Activated gamma-delta T cell treated with Interleukin-2 at 50 U/mL for 16 hours (primary cell): ENCODE data around the gene FAM98B.

Experiments used
- DNase-seq: peaks from one replicate; pipeline ENCODE4 v3.0.0-alpha.2; 2020

FAM98B gene

DNA sequence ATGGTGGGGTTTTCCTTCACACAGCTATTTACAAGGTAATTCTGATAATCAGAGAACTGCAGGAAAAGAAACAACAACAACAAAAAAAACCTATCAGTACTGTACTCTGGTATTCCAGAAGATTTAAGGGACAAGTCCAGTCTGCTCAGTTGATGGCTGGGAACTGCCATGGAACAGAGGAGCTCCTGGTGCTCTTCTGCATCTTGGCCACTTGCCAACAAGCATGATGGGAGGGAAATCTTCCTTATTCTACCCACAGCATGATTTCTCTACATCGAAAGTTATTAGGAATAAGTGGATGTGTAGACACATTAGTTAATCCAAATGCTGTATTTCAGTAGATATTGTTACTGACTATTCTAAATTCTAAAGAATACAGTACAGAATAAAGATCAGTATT lies 59.0 kb downstream of the FAM98B start:
- no peak for DNase-seq

DNA sequence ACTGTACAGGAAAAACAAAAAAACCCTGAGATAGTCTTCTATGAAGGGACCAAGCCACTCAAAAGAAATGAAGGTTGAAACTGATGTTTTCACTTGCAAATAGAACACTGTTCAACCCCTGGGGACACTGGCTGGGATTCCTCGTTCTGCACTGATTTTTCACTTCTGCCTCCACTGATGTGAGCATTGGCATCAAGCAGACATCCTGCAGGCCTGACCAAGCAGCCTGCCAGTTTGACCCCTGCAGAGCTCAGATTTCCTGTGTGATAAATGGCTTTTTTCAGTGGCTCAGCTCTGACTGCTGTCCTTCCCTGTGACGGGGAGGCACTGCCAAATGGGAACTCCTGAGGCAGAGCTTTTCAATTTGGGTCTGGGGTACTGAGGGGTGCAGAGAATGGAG lies 60.7 kb downstream of the FAM98B start:
- DNase-seq = no peak

GRCh38 chr15:38516626-38517025 lies 62.7 kb downstream of the FAM98B start:
- no peak for DNase-seq

DNA sequence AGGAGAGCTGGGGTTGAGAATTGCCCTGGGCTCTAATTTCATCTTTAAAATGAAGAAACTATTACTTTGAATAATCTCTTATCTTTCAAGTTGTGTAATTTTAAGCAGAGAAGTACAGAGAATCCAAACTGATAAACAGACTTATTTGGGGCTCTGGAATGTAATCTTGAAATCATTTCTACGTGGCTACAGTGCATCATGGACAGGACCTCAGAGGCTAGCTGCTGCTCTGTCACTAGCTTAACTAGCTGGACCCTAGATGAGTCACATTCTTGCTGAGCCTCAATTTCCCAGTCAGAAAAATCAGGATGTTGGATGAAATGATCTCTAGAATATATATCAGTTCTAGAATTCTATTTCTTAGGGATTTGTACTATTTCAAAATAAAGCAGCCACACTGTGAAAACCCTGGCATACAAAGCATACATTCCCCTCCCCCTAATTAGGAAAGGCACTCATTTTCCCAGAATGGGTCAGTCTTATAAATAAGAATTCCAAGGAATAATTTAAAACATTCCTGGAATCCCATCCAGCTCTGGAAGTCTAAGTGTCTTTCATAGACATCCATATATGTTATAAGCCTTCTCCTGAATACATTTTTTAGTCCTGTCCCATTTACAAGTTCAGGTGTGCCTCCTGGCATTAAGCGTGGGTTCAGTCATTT lies 63.5 kb downstream of the FAM98B start:
- DNase-seq = no peak

GRCh38 chr15:38518084-38518483 lies 64.2 kb downstream of the FAM98B start:
- no peak for DNase-seq

DNA sequence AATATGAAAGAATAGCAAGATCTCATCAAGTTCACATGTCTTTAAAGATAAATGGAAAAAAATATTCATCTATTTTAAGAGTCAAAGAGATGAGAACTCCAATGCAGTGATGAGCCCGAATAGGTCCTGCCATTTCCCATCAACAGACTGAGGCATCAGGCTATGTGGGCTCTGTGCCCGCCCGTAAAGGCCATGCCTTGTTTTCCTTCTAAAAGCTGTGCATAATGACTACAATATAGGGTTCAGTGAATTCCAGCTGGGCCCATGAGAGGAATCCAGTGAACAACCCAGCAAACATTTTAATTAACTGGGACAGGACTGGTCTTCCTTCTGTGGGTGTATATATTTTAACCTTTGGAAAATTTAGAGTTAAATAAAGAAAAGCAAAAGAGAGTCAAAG lies 66.1 kb downstream of the FAM98B start:
- no peak for DNase-seq

DNA sequence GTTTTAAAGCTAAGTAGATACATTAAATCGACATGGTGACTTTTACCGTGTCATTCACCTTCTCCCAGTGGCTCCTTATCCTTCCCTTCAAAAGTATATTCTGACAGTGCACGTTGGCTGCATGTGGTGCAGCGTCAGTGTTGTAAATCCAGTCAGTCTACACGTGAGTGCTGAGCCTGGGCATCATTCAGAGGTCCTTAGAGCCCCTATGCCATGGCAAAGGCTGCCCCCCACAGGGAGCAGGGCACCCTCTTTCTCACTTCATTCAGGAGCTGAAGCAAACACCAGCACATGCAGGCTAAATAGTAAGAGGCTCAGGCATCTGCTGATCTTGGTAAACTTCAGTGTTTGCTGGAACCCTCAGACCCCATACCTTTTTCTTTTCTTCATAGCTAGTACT lies 67.4 kb downstream of the FAM98B start:
- no peak for DNase-seq

GRCh38 chr15:38522922-38523321 lies 69.0 kb downstream of the FAM98B start:
- no peak for DNase-seq

DNA sequence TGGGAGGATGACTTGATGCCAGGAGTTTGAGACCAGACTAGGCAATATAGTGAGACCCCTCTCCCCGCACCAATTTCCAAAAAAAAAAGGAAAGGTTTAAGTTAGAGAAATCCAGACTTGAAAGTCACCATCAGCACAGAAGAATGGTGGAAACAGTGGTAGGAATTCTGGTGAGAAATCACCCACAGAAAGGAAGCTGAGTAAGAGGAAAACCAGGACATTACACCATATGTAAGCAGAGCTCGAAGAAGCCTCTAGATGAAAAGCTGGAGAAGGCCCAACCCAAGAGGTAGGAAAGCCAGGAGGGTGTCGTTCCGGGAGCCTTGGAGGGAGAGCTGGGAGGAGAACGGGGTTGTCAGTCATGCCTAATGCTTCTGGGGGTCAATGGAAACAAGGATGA lies 70.2 kb downstream of the FAM98B start:
- DNase-seq = no peak

DNA sequence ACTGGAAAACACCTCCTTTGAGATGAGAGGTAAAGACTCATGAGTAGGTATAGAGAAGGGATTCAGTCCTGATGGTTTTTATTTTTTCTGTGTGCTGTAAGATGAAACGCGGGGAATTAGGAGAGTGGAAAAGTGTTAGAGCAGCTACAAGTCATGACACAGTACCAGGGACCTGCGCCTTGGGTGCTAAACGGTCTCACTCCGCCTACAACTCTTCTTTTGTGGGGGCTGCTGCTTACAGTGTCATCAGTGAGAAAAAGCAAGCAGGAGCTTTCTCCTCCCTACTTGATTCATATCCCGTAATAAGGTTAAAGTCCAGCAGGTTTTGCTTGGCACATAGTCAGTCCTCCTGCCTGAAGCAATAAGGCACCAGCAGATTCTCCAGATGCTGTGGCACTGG lies 71.6 kb downstream of the FAM98B start:
- DNase-seq = no peak

- no peak for DNase-seq
These were observed 72.2 kb downstream of the FAM98B start for GRCh38 chr15:38526158-38526557.

GRCh38 chr15:38528294-38528693 lies 74.4 kb downstream of the FAM98B start:
- DNase-seq = no peak

GRCh38 chr15:38530113-38530512 lies 76.2 kb downstream of the FAM98B start:
- DNase-seq = no peak

GRCh38 chr15:38531509-38531908 lies 77.6 kb downstream of the FAM98B start:
- no peak for DNase-seq

GRCh38 chr15:38532728-38533127 lies 78.8 kb downstream of the FAM98B start:
- DNase-seq = no peak

DNA sequence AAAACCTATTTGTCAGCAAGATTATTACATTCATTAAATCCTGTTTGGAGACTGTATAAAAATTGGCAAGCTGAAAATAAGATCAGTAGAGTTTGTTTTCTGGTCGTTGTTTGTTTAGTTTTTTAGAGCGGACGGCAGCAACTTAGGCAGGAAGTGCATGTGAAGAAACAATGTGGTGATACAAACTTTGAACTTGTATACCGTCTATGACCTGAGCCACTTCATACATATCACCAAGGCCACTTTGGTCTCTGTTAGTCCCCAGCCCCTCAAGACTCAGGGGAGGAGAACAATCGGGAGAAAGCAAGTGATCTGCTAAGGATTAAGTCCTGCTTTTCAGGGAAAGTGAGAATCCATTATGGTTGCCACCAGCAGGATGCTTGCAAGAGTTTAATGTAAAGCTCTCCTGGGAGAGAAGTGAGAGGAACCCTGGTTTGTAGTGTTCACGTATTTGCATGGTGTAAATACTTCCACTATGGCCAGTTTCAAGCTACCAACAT lies 79.5 kb downstream of the FAM98B start:
- no peak for DNase-seq

- DNase-seq = no peak
These were observed 80.0 kb downstream of the FAM98B start for GRCh38 chr15:38533926-38534325.

DNA sequence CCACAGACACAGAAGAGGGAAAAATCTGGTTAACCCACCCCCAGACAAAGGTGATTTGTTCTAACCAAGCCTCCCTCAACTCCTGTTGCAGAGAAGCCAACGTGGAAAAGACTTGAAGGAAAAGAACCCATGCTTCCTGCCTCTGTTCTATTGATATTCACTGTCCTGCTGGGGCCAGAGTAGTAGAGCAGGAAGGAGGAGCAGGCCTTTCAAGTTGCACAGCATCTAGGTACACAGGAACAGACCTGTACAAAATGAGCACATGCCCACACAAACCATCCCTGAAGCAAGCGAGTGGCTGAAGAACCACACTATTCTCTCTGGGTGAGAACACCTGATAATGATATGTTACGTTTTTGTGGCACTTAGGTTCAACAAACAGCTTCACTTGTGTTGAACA lies 80.8 kb downstream of the FAM98B start:
- DNase-seq = no peak

DNA sequence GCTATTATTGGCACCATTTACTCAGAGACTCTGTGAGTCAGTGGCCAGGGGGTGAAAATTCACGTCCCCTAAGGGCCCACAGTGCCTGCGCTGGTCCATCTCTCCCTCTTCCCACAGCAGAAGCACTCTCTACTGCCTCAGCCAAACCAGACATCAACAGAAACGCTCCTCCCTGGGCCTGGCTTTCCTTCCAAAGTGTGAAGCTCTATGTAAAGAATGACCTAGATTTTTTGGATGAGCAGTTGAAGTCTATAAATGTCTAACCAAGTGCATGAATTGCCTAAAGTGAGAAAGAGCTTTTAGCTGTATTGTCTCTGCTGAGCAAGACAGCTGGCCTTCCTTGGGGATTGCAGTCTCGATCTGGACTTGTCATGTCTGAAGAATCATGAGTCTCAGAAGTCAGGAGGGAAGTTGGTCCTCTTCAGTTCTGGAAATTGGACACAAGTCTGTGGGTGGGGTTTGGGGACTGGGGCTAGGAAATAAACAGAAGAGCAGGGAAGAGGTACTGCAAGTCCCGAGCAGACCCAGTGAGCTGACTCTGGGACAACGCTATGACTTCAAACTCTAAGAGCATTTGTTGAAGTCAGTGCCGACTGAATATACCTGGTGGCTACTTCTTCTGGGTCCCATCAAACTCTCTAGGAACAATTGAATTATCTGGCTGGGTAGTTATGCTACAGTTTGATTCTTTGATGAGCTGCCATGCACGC lies 81.7 kb downstream of the FAM98B start:
- DNase-seq = no peak

GRCh38 chr15:38536201-38536676 lies 82.3 kb downstream of the FAM98B start:
- no peak for DNase-seq
